Breast epithelium (tissue), 4 donors: ENCODE data around the gene GPR65. TPM values are rescaled to one million over a fixed set of nuclear protein-coding genes. Genes with fewer than 3 reads are reported as not detected.

ENCODE experiments used
- DNase-seq, 2 donors: peaks; one replicate each; pipeline ENCODE4 v3.0.0-alpha.2; 2019; ENCODE audit warnings: low spot score in 2 of 2
- H3K27ac ChIP-seq, 2 donors: fragments of 200-600 bp; sonication (generic) in 1 of 2; one replicate each; pipeline ENCODE4 v1.5.1; 2016 to 2019; ENCODE audit warnings: mild to moderate bottlenecking in 1 of 2
- H3K27me3 ChIP-seq, 2 donors: fragments of 200-600 bp; sonication (generic) in 1 of 2; one replicate each; pipeline versions ENCODE4 v1.5.1 to v1.6.0; 2017 to 2019; ENCODE audit warnings: control low read depth in 1 of 2, mild to moderate bottlenecking in 1 of 2
- H3K36me3 ChIP-seq: fragments of 200-600 bp; one replicate; pipeline ENCODE4 v1.5.1; 2019
- H3K4me1 ChIP-seq, 2 donors: fragments of 200-600 bp; sonication (generic); one replicate each; pipeline ENCODE4 v1.5.1; 2016 to 2019; ENCODE audit warnings: control low read depth in 1 of 2
- H3K4me3 ChIP-seq, 3 donors: fragments of 200-600 bp; sonication (generic); 1 replicate in 2 of 3; 2 replicates in 1 of 3; pipeline ENCODE4 v1.5.1; 2016 to 2019; ENCODE audit warnings: mild to moderate bottlenecking in 3 of 3, moderate library complexity in 2 of 3
- H3K9me3 ChIP-seq, 2 donors: fragments of 200-600 bp; sonication (generic) in 1 of 2; one replicate each; pipeline ENCODE4 v1.5.1; 2016 to 2019; ENCODE audit warnings: control low read depth in 1 of 2
- POLR2A ChIP-seq: fragments of 450-650 bp; IDR thresholded peaks from one replicate; pipeline ENCODE4 v1.6.1; 2016; ENCODE audit warnings: antibody characterized with exemption, mild to moderate bottlenecking, moderate library complexity
- POLR2AphosphoS5 ChIP-seq, 3 donors: sonication (generic); formaldehyde crosslinking; IDR thresholded peaks; one replicate each; pipeline ENCODE4 v1.6.1; 2017; ENCODE audit warnings: antibody characterized with exemption in 3 of 3
- intact Hi-C: fragments of 100-400 bp; cut with DNase I; formaldehyde crosslinking; loops from one replicate; pipeline ENCODE4 v1.15.1; 2023; ENCODE audit warnings: low total_unique reads
- total RNA-seq, 3 donors: library from RNA; depleted of rRNA; stranded (reverse); fragments of >200 nt; gene quantifications; one replicate each; pipeline ENCODE4 v1.1.0, GENCODE V29; 2016
- TF ChIP-seq, protein P1 (sequence below), 3 donors: fragments of 450-650 bp; IDR thresholded peaks; one replicate each; pipeline ENCODE4 v1.5.1; 2016 to 2017; ENCODE audit warnings: antibody characterized with exemption in 3 of 3, mild to moderate bottlenecking in 3 of 3, moderate library complexity in 3 of 3

Gene GPR65
- total RNA-seq, 3 donors from 2014 or later = 1.0 to 2.3 (median 1.1) TPM

DNA sequence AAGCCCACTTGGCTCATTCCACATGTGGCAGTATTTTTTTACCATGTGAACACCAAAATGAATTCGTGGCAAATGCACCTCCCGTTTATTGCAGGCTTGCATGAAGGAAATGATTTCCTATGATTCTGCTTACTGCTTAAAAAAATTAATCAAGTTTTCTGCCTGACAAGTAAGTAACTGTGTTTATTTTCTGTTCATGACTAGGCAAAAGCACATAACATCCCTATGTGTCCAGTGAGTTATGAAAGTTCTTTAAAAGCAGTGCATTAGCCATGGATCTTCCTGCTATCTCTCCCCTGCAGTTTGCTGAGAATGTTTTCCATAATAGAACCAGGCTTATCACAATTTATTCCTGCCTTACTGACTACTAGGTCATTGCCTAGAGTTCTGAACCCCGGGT, 20.4 kb downstream of the GPR65 start:
- Histone ChIP-seq H3K36me3 (no peaks in the 10 kb centered on the region), H3K4me3 (no peak overlapping the region), H3K27ac (no peak overlapping the region), H3K9me3 (no peaks in the 10 kb centered on the region), H3K27me3 (no peaks in the 10 kb centered on the region), H3K4me1 (no peaks in the 10 kb centered on the region)
- DNase-seq = no peak
- TF ChIP-seq POLR2A (no peak), POLR2AphosphoS5 (IDR thresholded peaks at IDR 0.05) (no peak)
- TF ChIP-seq, protein P1, sequence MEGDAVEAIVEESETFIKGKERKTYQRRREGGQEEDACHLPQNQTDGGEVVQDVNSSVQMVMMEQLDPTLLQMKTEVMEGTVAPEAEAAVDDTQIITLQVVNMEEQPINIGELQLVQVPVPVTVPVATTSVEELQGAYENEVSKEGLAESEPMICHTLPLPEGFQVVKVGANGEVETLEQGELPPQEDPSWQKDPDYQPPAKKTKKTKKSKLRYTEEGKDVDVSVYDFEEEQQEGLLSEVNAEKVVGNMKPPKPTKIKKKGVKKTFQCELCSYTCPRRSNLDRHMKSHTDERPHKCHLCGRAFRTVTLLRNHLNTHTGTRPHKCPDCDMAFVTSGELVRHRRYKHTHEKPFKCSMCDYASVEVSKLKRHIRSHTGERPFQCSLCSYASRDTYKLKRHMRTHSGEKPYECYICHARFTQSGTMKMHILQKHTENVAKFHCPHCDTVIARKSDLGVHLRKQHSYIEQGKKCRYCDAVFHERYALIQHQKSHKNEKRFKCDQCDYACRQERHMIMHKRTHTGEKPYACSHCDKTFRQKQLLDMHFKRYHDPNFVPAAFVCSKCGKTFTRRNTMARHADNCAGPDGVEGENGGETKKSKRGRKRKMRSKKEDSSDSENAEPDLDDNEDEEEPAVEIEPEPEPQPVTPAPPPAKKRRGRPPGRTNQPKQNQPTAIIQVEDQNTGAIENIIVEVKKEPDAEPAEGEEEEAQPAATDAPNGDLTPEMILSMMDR (IDR thresholded peaks at IDR 0.05) = no peak
- intact Hi-C loops = no loop called here

DNA sequence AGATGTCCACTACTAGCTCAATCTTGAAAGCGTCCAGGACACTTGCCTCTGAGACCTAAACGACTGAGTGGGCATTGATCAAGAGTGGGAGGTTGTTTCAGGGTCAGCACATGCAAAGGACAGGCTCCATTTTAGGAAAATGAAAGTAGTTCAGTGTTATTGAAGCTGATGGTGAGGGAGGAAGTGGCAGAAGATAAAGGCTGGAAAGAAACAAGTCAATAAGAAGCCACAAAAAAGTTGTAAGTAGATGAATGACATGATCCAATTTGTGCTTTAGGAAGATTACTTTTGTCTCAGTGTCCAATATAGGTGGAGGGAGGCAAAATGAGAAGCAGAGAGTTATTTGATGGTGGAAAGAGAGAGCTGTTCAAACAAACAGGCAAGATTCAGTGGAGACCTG, 22.0 kb downstream of the GPR65 start:
- intact Hi-C loops = no loop called here
- no peaks in the 10 kb centered on the region for H3K27me3 ChIP-seq
- TF ChIP-seq POLR2A (no peak), POLR2AphosphoS5 (IDR thresholded peaks at IDR 0.05) (no peak)
- TF ChIP-seq, protein P1 (IDR thresholded peaks at IDR 0.05) = no peak
- no peak overlapping the region for H3K4me3 ChIP-seq
- no peaks in the 10 kb centered on the region for H3K4me1 ChIP-seq
- H3K9me3 ChIP-seq = no peaks in the 10 kb centered on the region
- H3K36me3 ChIP-seq = no peaks in the 10 kb centered on the region
- no peak for DNase-seq
- H3K27ac ChIP-seq = no peak overlapping the region

DNA sequence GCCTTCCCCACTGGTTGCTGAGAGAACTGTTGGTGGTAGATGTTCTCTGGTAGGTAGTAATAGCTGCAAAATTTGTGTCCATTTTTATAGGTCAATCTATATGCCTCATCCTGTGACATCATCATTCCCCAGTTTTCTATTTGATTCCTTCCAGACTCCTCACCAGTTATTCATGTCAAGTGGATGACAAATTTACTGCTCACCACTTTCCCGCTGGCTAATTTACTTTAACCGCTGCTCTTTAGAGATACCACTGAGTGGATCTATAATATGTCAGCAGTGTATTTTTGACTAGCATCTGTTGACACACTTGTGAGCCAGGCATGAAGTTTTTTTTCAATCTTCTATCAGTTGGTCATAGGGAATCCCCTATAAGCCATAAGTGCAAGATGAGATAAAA, 24.6 kb downstream of the GPR65 start:
- H3K4me3 ChIP-seq = no peak overlapping the region
- intact Hi-C loops = no loop called here
- H3K4me1 ChIP-seq = no peaks in the 10 kb centered on the region
- DNase-seq = no peak
- TF ChIP-seq POLR2AphosphoS5 (IDR thresholded peaks at IDR 0.05) = no peak
- TF ChIP-seq, protein P1 (IDR thresholded peaks at IDR 0.05) = no peak
- TF ChIP-seq POLR2A = no peak
- H3K36me3 ChIP-seq = no peaks in the 10 kb centered on the region
- no peaks in the 10 kb centered on the region for H3K27me3 ChIP-seq
- no peak overlapping the region for H3K27ac ChIP-seq
- no peaks in the 10 kb centered on the region for H3K9me3 ChIP-seq

DNA sequence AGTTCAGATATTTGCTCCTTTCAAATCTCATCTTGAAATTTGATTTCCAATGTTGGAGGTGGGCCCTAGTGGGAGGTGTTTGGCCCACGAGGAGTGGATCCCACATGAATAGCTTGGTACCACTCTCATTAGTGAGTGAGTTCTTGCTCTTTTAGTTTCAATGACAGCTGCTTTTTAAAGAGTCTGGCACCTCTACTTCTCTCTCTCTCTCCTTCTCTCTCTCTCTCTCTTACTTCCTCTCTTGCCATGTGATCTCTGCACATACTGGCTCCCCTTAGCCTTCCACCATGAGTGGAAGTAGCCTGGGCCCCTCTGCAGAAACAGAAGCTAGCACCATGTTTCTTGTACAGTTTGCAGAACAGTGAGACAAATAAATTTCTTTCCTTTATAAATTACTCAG, 25.1 kb downstream of the GPR65 start:
- H3K27me3 ChIP-seq = no peaks in the 10 kb centered on the region
- no peaks in the 10 kb centered on the region for H3K36me3 ChIP-seq
- H3K27ac ChIP-seq = no peak overlapping the region
- no peak for TF ChIP-seq POLR2AphosphoS5 (IDR thresholded peaks at IDR 0.05)
- TF ChIP-seq, protein P1 (IDR thresholded peaks at IDR 0.05) = no peak
- DNase-seq = no peak
- H3K4me3 ChIP-seq = no peak overlapping the region
- no peaks in the 10 kb centered on the region for H3K4me1 ChIP-seq
- intact Hi-C loops = no loop called here
- no peaks in the 10 kb centered on the region for H3K9me3 ChIP-seq

DNA sequence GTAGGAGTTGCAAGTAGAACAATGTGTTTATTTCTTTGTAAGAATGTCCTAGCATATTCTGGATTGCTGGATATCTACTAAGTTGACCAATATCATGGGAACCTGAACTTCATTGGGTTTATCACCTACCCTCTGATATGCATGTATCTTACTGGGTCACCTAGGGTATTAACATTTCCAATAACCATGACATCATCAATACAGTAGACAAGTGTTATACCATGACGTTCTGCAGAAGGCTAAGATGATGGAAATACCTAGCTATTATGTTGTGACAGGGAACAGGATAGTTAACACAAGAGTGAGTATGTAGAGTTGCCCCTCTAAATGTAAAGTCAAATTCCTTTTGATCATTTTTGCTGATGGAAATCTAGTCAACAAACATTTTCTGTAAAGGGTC, 26.0 kb downstream of the GPR65 start:
- Histone ChIP-seq H3K36me3 (no peaks in the 10 kb centered on the region), H3K27me3 (no peaks in the 10 kb centered on the region), H3K4me1 (no peaks in the 10 kb centered on the region), H3K9me3 (no peaks in the 10 kb centered on the region), H3K27ac (no peak overlapping the region), H3K4me3 (no peak overlapping the region)
- intact Hi-C loops = no loop called here
- TF ChIP-seq POLR2AphosphoS5 (IDR thresholded peaks at IDR 0.05) (no peak), POLR2A (no peak)
- TF ChIP-seq, protein P1 (IDR thresholded peaks at IDR 0.05) = no peak
- no peak for DNase-seq
